MCF 10A (cell line): ENCODE results near the gene PPHLN1. TPM values are rescaled to one million over a fixed set of nuclear protein-coding genes. Genes with fewer than 3 reads are reported as not detected.

ENCODE experiments used
- BruUV-seq: library from RNA; stranded (reverse); fragments of 400-500 nt; replicated peaks from 2 replicates; lab custom pipeline; 2021; lab: Mats Ljungman, UMichigan
- CTCF ChIA-PET: fragments of 300-600 bp; sonication (Branson Sonifier 250); formaldehyde crosslinking; extraction: SDS; loops from one replicate; lab custom pipeline; 2021; ENCODE audit warnings: antibody characterized with exemption, inconsistent platforms; lab: Yijun Ruan, JAX
- POLR2A ChIA-PET: fragments of 300-600, 350-650 bp; sonication (Branson Sonifier 250); formaldehyde crosslinking; extraction: SDS; loops from one replicate; lab custom pipeline; 2020; ENCODE audit warnings: antibody characterized with exemption, inconsistent platforms; lab: Yijun Ruan, JAX
- DNase-seq: peaks from one replicate; pipeline ENCODE4 v3.0.0-alpha.2; 2018; ENCODE audit not compliant: unreplicated experiment
- H3K27ac Mint-ChIP-seq: one replicate; pipeline ENCODE4 v1.8.0; 2022; ENCODE audit warnings: mild to moderate bottlenecking, low read depth, mixed read lengths; ENCODE audit not compliant: unreplicated experiment
- H3K27me3 Mint-ChIP-seq: one replicate; pipeline ENCODE4 v1.8.0; 2022; ENCODE audit warnings: mixed read lengths; ENCODE audit not compliant: insufficient read depth, unreplicated experiment
- H3K36me3 Mint-ChIP-seq: one replicate; pipeline ENCODE4 v1.8.0; 2022; ENCODE audit warnings: mild to moderate bottlenecking, moderate library complexity, mixed read lengths; ENCODE audit not compliant: insufficient read depth, unreplicated experiment
- H3K4me1 Mint-ChIP-seq: one replicate; pipeline ENCODE4 v1.8.0; 2022; ENCODE audit warnings: mixed read lengths; ENCODE audit not compliant: insufficient read depth, unreplicated experiment
- H3K4me3 Mint-ChIP-seq: one replicate; pipeline ENCODE4 v1.8.0; 2022; ENCODE audit warnings: mild to moderate bottlenecking, moderate library complexity, mixed read lengths; ENCODE audit not compliant: unreplicated experiment
- H3K9me3 Mint-ChIP-seq: one replicate; pipeline ENCODE4 v1.8.0; 2022; ENCODE audit warnings: mixed read lengths; ENCODE audit not compliant: unreplicated experiment
- intact Hi-C: fragments of 100-400 bp; cut with micrococcal nuclease; formaldehyde crosslinking; loops from 2 replicates; pipeline ENCODE4 v1.14.1; 2022
- microRNA-seq: library from miRNA; unstranded; fragments of <30 nt; microRNA quantifications from one replicate; pipeline ENCODE4 v1.2.0, GENCODE V29; 2022
- total RNA-seq: library from RNA; stranded (reverse); gene quantifications from 2 replicates; pipeline ENCODE4 v1.2.3, GENCODE V29; 2022
- TF ChIP-seq, protein P1 (sequence below): fragments of 200-600 bp; IDR thresholded peaks from one replicate; pipeline ENCODE4 v1.8.0; 2022; ENCODE audit warnings: antibody characterized with exemption, mild to moderate bottlenecking; ENCODE audit not compliant: unreplicated experiment

The PPHLN1 gene
- total RNA-seq, 1 experiment from 2014 or later = 54.5 TPM

DNA sequence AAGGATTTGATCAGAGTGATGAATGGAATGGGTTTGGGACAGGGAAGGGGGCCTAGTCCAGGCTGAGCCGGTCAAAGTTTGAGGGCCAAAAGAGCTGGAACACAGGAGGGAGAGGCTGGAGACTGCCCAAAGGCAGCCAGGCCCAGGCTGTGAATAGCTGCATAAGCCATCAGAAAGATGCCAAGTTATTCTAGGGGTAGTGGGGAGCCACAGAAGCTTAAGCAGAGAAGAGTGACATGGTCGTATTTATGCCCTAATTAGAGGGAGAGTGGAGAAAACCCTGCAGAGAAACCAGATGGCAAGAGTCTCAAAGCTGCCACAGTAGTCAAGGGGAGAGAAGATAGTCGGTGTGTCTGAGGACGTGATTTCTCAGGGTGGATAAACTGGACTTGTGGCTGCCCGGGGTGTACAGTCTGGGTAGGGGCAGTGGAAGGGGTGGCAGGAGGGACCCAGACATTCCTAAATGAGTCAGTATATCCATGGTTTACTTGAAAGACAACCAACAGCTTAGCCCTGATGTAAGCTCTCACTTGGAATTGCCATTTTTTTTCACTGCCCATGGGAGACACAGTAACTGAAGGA lies 164.4 kb downstream of the PPHLN1 start:
- BruUV-seq = no TSS peak
- intact Hi-C loops = no loop called here
- Mint-ChIP-seq H3K27ac (no peak overlapping the region), H3K27me3 (no peaks in the 10 kb centered on the region), H3K36me3 (peaks cover 7% of the 10 kb centered on the region), H3K4me3 (no peak overlapping the region), H3K9me3 (no peaks in the 10 kb centered on the region), H3K4me1 (no peaks in the 10 kb centered on the region)
- POLR2A ChIA-PET = interaction anchor here (0.7 kb wide), 1 partner anchor 791 kb away, joined by 3 read pairs; no protein-coding TSS in a partner anchor
- TF ChIP-seq, protein P1, sequence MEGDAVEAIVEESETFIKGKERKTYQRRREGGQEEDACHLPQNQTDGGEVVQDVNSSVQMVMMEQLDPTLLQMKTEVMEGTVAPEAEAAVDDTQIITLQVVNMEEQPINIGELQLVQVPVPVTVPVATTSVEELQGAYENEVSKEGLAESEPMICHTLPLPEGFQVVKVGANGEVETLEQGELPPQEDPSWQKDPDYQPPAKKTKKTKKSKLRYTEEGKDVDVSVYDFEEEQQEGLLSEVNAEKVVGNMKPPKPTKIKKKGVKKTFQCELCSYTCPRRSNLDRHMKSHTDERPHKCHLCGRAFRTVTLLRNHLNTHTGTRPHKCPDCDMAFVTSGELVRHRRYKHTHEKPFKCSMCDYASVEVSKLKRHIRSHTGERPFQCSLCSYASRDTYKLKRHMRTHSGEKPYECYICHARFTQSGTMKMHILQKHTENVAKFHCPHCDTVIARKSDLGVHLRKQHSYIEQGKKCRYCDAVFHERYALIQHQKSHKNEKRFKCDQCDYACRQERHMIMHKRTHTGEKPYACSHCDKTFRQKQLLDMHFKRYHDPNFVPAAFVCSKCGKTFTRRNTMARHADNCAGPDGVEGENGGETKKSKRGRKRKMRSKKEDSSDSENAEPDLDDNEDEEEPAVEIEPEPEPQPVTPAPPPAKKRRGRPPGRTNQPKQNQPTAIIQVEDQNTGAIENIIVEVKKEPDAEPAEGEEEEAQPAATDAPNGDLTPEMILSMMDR = no peak
- CTCF ChIA-PET = interaction anchor here (0.6 to 1.7 kb wide), 2 partner anchors 12 to 791 kb away, joined by 3 to 15 read pairs; no protein-coding TSS in a partner anchor
- DNase-seq = no peak

Small RNA genes lying within 50 kb of the gene (microRNA-seq; reads per million reads assigned to microRNA genes)
- gene MIR7851 = 0.40 reads per million

Other genes starting within 250 kb of the PPHLN1 start
- gene GXYLT1, start 181.3 kb upstream of the PPHLN1 start, total RNA-seq = 12.4 and 14.6 TPM in 2 replicates
- 37.2 and 49.6 TPM in 2 replicates for gene YAF2, start 87.9 kb upstream of the PPHLN1 start, total RNA-seq
- 62.2 and 76.7 TPM in 2 replicates for gene ZCRB1, start 73 bp upstream of the PPHLN1 start, total RNA-seq